HCT116 (cell line): ENCODE measurements around the gene SYNGR3.
"Not testable (repeated sequence)": the region's sequence is repeated elsewhere in the genome, so short reads cannot be mapped to it uniquely, and the experiment has no call there.

Experiments used
- ATF3 ChIP-seq: IDR thresholded peaks from 2 replicates; pipeline ENCODE4 v1.6.1; 2012
- CEBPB ChIP-seq: IDR thresholded peaks from 2 replicates; pipeline ENCODE4 v1.6.1; 2012; ENCODE audit warnings: low read depth
- CTCF ChIP-seq, 3 experiments: fragments of 200-600 bp in 1 of 3; sonication (generic) in 1 of 3; IDR thresholded peaks in 2 of 3; conservative IDR thresholded peaks in 1 of 3; 2 replicates each; pipeline ENCODE4 v1.5.1; 2012 to 2017; ENCODE audit warnings: low read depth in 2 of 3, low read length in 2 of 3, antibody characterized with exemption in 1 of 3, borderline replicate concordance in 1 of 3, control low read depth in 1 of 3, mild to moderate bottlenecking in 1 of 3, mixed read lengths in 1 of 3, mixed run types in 1 of 3, moderate library complexity in 1 of 3; ENCODE audit not compliant: insufficient read depth in 1 of 3
- EZH2phosphoT487 ChIP-seq: fragments of 200-600 bp; IDR thresholded peaks from 2 replicates; pipeline ENCODE4 v1.6.1; 2018; ENCODE audit warnings: antibody characterized with exemption, borderline replicate concordance
- MAX ChIP-seq: IDR thresholded peaks from 2 replicates; pipeline ENCODE4 v1.6.1; 2012
- POLR2A ChIP-seq: IDR thresholded peaks from 2 replicates; pipeline ENCODE4 v1.7.0; 2011; ENCODE audit warnings: borderline replicate concordance; ENCODE audit not compliant: insufficient read depth, insufficient read length; ENCODE audit errors: extremely low read depth
- POLR2AphosphoS5 ChIP-seq: IDR thresholded peaks from 2 replicates; pipeline ENCODE4 v1.6.1; 2011; ENCODE audit warnings: mild to moderate bottlenecking, low read depth, low read length, moderate library complexity
- SP1 ChIP-seq: IDR thresholded peaks from 2 replicates; pipeline ENCODE4 v1.6.1; 2012; ENCODE audit warnings: low read depth
- SRF ChIP-seq: IDR thresholded peaks from 2 replicates; pipeline ENCODE4 v1.6.1; 2012; ENCODE audit warnings: low read depth
- ZNF274 ChIP-seq: fragments of 200-500 bp; sonication (Bioruptor generic); IDR thresholded peaks from 2 replicates; pipeline ENCODE4 v1.6.1; 2014; ENCODE audit warnings: mild to moderate bottlenecking, low read depth, low read length, inconsistent platforms

GRCh38 chr16:1957434-1958142 lies 32.2 kb upstream of the SYNGR3 start:
- TF ChIP-seq ZNF274; POLR2AphosphoS5; CTCF (IDR thresholded peaks at IDR 0.05 in 2 of 3, conservative IDR thresholded peaks at IDR 0.05 in 1 of 3; ENCODE audit: borderline replicate concordance in 1 of 3, insufficient read depth in 1 of 3, low read depth in 2 of 3, low read length in 2 of 3); SP1; ATF3; EZH2phosphoT487; CEBPB; MAX; SRF: not testable (repeated sequence)
- peak; percentile 51 for TF ChIP-seq POLR2A
